ENCODE measurements around the gene TXK. TPM values are rescaled to one million over a fixed set of nuclear protein-coding genes. Genes with fewer than 3 reads are reported as not detected.

The TXK gene
- total and polyA plus RNA-seq, 2 of the 13 experiments (the other 11 are each of a cell fraction or from before 2014, with no cell fraction given) = not detected

- H3K9me3 ChIP-seq (ENCODE audit: low read length) = no peaks in the 10 kb centered on the region
- TF ChIP-seq ZNF331 (CRISPR knock-in tag; IDR thresholded peaks at IDR 0.05) = no peak
- no peak for TF ChIP-seq KDM4B (CRISPR knock-in tag; IDR thresholded peaks at IDR 0.05)
- 0 out of 2 replicates have a peak, but pooled peaks have one; percentile 30 for TF ChIP-seq THAP7 (CRISPR knock-in tag; IDR thresholded peaks at IDR 0.05)
- 0 out of 2 replicates have a peak, but pooled peaks have one; percentile 3 for TF ChIP-seq ZNF574 (CRISPR knock-in tag; IDR thresholded peaks at IDR 0.05)
- TF ChIP-seq KLF12 (CRISPR knock-in tag; IDR thresholded peaks at IDR 0.05; ENCODE audit: borderline replicate concordance) = no peak
- no peak for TF ChIP-seq ZNF841 (CRISPR knock-in tag; IDR thresholded peaks at IDR 0.05; ENCODE audit: borderline replicate concordance)
- no peak for TF ChIP-seq MEIS1 (CRISPR knock-in tag; IDR thresholded peaks at IDR 0.05; ENCODE audit: borderline replicate concordance)
- no peak for TF ChIP-seq ZNF570 (CRISPR knock-in tag; IDR thresholded peaks at IDR 0.05; ENCODE audit: borderline replicate concordance)
- TF ChIP-seq PRDM4 (CRISPR knock-in tag; IDR thresholded peaks at IDR 0.05; ENCODE audit: borderline replicate concordance) = no peak
- no peak for TF ChIP-seq ATF5 (CRISPR knock-in tag; IDR thresholded peaks at IDR 0.05; ENCODE audit: low read depth)
- TF ChIP-seq ZNF274 (CRISPR knock-in tag; IDR thresholded peaks at IDR 0.05) = no peak
- 0 out of 2 replicates have a peak, but pooled peaks have one; percentile 26 for TF ChIP-seq ZNF710 (CRISPR knock-in tag; IDR thresholded peaks at IDR 0.05; ENCODE audit: borderline replicate concordance)
- no peak for TF ChIP-seq EED (CRISPR knock-in tag; IDR thresholded peaks at IDR 0.05)
- no peak for TF ChIP-seq ZNF552 (CRISPR knock-in tag; IDR thresholded peaks at IDR 0.05; ENCODE audit: borderline replicate concordance)
- TF ChIP-seq RBFOX2 (IDR thresholded peaks at IDR 0.05; ENCODE audit: low read depth, low read length) = no peak
- TF ChIP-seq SMAD3 (CRISPR knock-in tag; IDR thresholded peaks at IDR 0.05) = no peak
These were observed 116.9 kb downstream of the TXK start for GRCh38 chr4:48017108-48017571.

More at GRCh38 chr4:48017108-48017571, 116.9 kb downstream of the TXK start:
- in situ Hi-C loops (cut with HindIII; ENCODE audit: extremely low pct_ligation_motif_present, low pct_unique_long_range_greater_than_20kb) (no loop called here), intact Hi-C loops (cut with micrococcal nuclease; ENCODE audit: unreplicated experiment) (loop anchor here (5.0 kb wide), 2 partner anchors 90 to 105 kb away; partner anchors contain the start of gene NFXL1)
- FAIRE-seq (no peak), DNase-seq (ENCODE audit: low spot score) (no peak), ATAC-seq (peak; percentile 41)
- TSS peak; percentile 74 for BruUV-seq (replicated peaks)
- Histone ChIP-seq H4K20me1 (ENCODE audit: insufficient read depth, low read length) (no peaks in the 10 kb centered on the region), H3K79me2 (ENCODE audit: insufficient read depth, low read length) (no peaks in the 10 kb centered on the region), H3K4me3 (replicated peaks in 1 of 3; ENCODE audit: insufficient read depth in 1 of 3, low read depth in 2 of 3, low read length in 3 of 3) (peak overlapping the region; percentile 69 to 80 (median 76)), H2AFZ (ENCODE audit: low read length) (no peak overlapping the region), H3K27ac (ENCODE audit: extremely low read length, insufficient read depth, low read length) (peak overlapping the region; percentile 74), H3K9ac (ENCODE audit: insufficient read depth, low read depth, low read length) (peak overlapping the region; percentile 76), H3K4me2 (ENCODE audit: low read depth, low read length) (peak overlapping the region; percentile 98), H3K27me3 (ENCODE audit: control insufficient read depth in 1 of 2, insufficient read depth in 2 of 2, low read length in 2 of 2) (no peaks in the 10 kb centered on the region; a peak in 1 of 5 replicates), H3K4me1 (ENCODE audit: insufficient read depth, low read length) (peaks cover 20% of the 10 kb centered on the region), H3K36me3 (replicated peaks in 1 of 2; ENCODE audit: control insufficient read depth in 1 of 2, insufficient read depth in 2 of 2, low read length in 2 of 2) (no peaks in the 10 kb centered on the region)
- CTCF ChIA-PET (ENCODE audit: low intra/inter-chr PET ratio, low total read pairs) = interaction anchor here (1.6 kb wide), 1 partner anchor 70 kb away, joined by 13 read pairs; no protein-coding TSS in a partner anchor
- 4% methylated on average over 17 of the region's 35 CpGs for WGBS (ENCODE audit: low lambda C conversion rate)
- POLR2A ChIA-PET = no interaction called here

All from HepG2 (cell line).